ENCODE measurements around the gene MBTPS1.

DNA sequence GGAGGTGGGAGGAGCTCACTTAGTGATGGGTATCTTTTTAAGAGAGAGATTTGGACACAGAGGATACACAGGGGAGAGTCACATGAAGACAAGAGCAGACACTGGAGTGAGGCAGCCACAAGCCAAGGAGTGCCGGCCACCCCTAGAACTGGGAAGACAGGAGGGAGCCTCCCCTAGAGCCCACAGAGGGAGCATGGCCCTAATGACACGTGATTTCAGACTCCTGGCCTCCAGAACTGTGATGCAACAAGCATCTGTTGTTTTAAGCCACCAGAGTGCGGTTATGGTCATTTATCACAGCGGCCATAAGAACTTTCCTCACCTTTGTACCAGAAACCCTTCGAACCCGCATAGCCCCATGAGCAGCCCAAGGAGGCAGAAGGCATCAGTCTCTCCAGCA lies 107.5 kb downstream of the MBTPS1 start:
- TF ChIP-seq, protein P1, sequence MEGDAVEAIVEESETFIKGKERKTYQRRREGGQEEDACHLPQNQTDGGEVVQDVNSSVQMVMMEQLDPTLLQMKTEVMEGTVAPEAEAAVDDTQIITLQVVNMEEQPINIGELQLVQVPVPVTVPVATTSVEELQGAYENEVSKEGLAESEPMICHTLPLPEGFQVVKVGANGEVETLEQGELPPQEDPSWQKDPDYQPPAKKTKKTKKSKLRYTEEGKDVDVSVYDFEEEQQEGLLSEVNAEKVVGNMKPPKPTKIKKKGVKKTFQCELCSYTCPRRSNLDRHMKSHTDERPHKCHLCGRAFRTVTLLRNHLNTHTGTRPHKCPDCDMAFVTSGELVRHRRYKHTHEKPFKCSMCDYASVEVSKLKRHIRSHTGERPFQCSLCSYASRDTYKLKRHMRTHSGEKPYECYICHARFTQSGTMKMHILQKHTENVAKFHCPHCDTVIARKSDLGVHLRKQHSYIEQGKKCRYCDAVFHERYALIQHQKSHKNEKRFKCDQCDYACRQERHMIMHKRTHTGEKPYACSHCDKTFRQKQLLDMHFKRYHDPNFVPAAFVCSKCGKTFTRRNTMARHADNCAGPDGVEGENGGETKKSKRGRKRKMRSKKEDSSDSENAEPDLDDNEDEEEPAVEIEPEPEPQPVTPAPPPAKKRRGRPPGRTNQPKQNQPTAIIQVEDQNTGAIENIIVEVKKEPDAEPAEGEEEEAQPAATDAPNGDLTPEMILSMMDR (IDR thresholded peaks at IDR 0.05), result no peak
- no peak for TF ChIP-seq POLR2A (IDR thresholded peaks at IDR 0.05)

Measured in heart left ventricle (tissue), 13 donors.